A673 (cell line): Measurements from ENCODE around the gene SLC2A2.

ENCODE experiments used
- EZH2 ChIP-seq: fragments of 200-600 bp; sonication (generic); IDR thresholded peaks from 2 replicates; pipeline ENCODE4 v1.6.1; 2017; ENCODE audit warnings: borderline replicate concordance, low read depth, mild to moderate bottlenecking, mixed read lengths, antibody characterized with exemption, low read length; ENCODE audit not compliant: poor library complexity, severe bottlenecking
- TF ChIP-seq, protein P1 (sequence below): fragments of 300-800, 200-600 bp; sonication (generic); conservative IDR thresholded peaks from 2 replicates; pipeline ENCODE4 v1.5.1; 2017; ENCODE audit warnings: low read depth, mild to moderate bottlenecking, antibody characterized with exemption, low read length, moderate library complexity, mixed read lengths

DNA sequence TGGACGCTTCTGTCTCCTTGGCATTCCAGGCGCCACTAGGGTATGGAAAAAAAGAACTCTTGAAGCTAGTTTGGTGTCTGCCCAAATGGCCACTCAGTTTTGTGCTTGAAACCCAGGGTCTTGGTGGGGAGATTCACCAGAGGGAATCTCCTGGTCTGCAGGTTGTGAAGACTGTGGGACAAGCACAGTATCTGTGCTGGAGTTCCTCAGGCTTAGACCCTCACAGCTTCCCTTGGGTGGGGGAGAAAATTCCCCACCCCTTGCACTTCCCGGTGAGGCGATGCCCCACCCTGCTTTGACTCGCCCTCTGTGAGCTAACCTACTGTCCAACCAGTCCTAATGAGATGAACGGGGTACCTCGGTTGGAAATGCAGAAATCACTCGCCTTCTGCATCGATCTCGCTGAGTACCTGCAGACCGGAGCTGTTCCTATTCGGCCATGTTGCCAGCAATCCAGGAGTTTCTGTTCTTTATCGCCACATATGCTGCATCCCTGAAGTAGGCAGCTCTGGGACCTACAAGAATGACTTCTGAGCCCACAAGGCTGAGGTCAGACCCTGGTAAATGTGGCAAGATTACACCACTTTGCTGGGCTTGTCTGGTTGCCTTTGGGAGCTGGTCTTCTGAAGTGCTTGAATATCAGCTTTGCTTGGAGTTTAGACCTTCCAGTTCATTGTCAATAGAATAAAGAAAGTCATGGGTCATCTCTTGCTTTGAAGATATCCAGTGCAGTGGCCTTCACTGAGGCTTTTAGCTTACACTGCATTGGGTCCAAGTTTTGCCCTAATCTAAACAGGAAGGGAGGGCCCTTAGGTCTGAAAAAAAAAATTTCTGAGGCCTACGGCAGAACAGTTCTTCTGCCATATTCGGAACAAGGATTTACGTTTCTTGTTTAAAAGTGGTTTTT lies 51.0 kb downstream of the SLC2A2 start:
- TF ChIP-seq, protein P1, sequence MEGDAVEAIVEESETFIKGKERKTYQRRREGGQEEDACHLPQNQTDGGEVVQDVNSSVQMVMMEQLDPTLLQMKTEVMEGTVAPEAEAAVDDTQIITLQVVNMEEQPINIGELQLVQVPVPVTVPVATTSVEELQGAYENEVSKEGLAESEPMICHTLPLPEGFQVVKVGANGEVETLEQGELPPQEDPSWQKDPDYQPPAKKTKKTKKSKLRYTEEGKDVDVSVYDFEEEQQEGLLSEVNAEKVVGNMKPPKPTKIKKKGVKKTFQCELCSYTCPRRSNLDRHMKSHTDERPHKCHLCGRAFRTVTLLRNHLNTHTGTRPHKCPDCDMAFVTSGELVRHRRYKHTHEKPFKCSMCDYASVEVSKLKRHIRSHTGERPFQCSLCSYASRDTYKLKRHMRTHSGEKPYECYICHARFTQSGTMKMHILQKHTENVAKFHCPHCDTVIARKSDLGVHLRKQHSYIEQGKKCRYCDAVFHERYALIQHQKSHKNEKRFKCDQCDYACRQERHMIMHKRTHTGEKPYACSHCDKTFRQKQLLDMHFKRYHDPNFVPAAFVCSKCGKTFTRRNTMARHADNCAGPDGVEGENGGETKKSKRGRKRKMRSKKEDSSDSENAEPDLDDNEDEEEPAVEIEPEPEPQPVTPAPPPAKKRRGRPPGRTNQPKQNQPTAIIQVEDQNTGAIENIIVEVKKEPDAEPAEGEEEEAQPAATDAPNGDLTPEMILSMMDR: no peak
- no peak for TF ChIP-seq EZH2
